Measurements from ENCODE around the gene TENM4. TPM values are rescaled to one million over a fixed set of nuclear protein-coding genes. Genes with fewer than 3 reads are reported as not detected.

The TENM4 gene
- total and polyA plus RNA-seq, 2 of the 13 experiments (the other 11 are each of a cell fraction or from before 2014, with no cell fraction given): not detected

DNA sequence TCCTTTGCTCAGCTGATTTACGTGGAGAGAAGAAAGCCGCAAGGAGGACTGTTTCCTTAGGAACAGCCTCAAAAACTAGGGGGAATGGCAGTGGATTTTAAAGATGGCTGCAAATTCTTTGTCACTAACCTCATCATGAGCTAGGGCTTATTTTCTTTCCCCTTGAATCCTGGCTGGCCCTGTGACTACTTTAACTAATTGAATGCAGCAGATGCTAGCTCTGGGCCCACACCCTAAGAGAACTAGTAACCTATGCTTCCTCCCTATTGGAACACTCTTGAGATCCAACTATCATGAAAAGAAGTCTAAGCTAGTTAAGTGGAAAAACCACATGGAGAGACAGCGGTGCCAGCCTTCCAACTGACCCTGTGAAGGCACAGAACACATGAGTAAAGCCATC, 444.8 kb downstream of the TENM4 start:
- ChIA-PET POLR2A (no interaction called here), CTCF (ENCODE audit: low intra/inter-chr PET ratio, low total read pairs) (no interaction called here)
- Histone ChIP-seq H3K9ac (ENCODE audit: insufficient read depth, low read depth, low read length) (no peak overlapping the region), H3K4me1 (ENCODE audit: insufficient read depth, low read length) (no peaks in the 10 kb centered on the region), H3K9me3 (ENCODE audit: low read length) (peaks cover 6% of the 10 kb centered on the region; the same call in 1 of the 2 replicates), H3K27ac (ENCODE audit: extremely low read length, insufficient read depth, low read length) (no peak overlapping the region), H3K4me2 (ENCODE audit: low read depth, low read length) (no peak overlapping the region), H3K36me3 (replicated peaks in 1 of 2; ENCODE audit: control insufficient read depth in 1 of 2, insufficient read depth in 2 of 2, low read length in 2 of 2) (no peaks in the 10 kb centered on the region), H2AFZ (ENCODE audit: low read length) (no peak overlapping the region), H3K4me3 (replicated peaks in 1 of 3; ENCODE audit: insufficient read depth in 1 of 3, low read depth in 2 of 3, low read length in 3 of 3) (no peak overlapping the region), H4K20me1 (ENCODE audit: insufficient read depth, low read length) (no peaks in the 10 kb centered on the region), H3K27me3 (ENCODE audit: control insufficient read depth in 1 of 2, insufficient read depth in 2 of 2, low read length in 2 of 2) (0 out of 5 replicates have a peak, but pooled peaks cover 0 to 3% of the 10 kb centered on the region in 2 experiments), H3K79me2 (ENCODE audit: insufficient read depth, low read length) (no peaks in the 10 kb centered on the region)
- no peak for ATAC-seq
- intact Hi-C loops (cut with micrococcal nuclease; ENCODE audit: unreplicated experiment) (no loop called here), in situ Hi-C loops (cut with HindIII; ENCODE audit: extremely low pct_ligation_motif_present, low pct_unique_long_range_greater_than_20kb) (no loop called here)
- TF ChIP-seq ZNF207 (IDR thresholded peaks at IDR 0.05; ENCODE audit: borderline replicate concordance): no peak
- no peak for TF ChIP-seq U2AF2 (IDR thresholded peaks at IDR 0.05; ENCODE audit: low read depth, low read length)
- no peak for TF ChIP-seq DDIT3 (CRISPR knock-in tag; IDR thresholded peaks at IDR 0.05)
- no peak for TF ChIP-seq POGZ (CRISPR knock-in tag; IDR thresholded peaks at IDR 0.05)
- TF ChIP-seq MED8 (CRISPR knock-in tag; IDR thresholded peaks at IDR 0.05; ENCODE audit: insufficient replicate concordance): no peak
- TF ChIP-seq ZNF589 (CRISPR knock-in tag; conservative IDR thresholded peaks at IDR 0.05): no peak
- TF ChIP-seq ZNF709 (CRISPR knock-in tag; IDR thresholded peaks at IDR 0.05): no peak
- TF ChIP-seq AHR (CRISPR knock-in tag; IDR thresholded peaks at IDR 0.05): no peak
- TF ChIP-seq ZNF329 (CRISPR knock-in tag; IDR thresholded peaks at IDR 0.05; ENCODE audit: low read depth): no peak
- no peak for TF ChIP-seq ZNF713 (CRISPR knock-in tag; IDR thresholded peaks at IDR 0.05)
- no peak for TF ChIP-seq ZNF24 (IDR thresholded peaks at IDR 0.05)
- TF ChIP-seq NFYC (CRISPR knock-in tag; IDR thresholded peaks at IDR 0.05): no peak
- no peak for TF ChIP-seq CTCF (CRISPR knock-in tag; IDR thresholded peaks at IDR 0.05)
- TF ChIP-seq FIP1L1 (IDR thresholded peaks at IDR 0.05; ENCODE audit: borderline replicate concordance, insufficient read depth, low read depth, low read length): no peak
- TF ChIP-seq ZNF441 (CRISPR knock-in tag; IDR thresholded peaks at IDR 0.05; ENCODE audit: borderline replicate concordance): no peak
- TF ChIP-seq ZNF138 (CRISPR knock-in tag; IDR thresholded peaks at IDR 0.05; ENCODE audit: low read depth): no peak
- no peak for TF ChIP-seq ZFP62 (CRISPR knock-in tag; IDR thresholded peaks at IDR 0.05)
- no peak for FAIRE-seq
- BruUV-seq (replicated peaks): no TSS peak
- DNase-seq (ENCODE audit: low spot score): no peak
- WGBS (ENCODE audit: low lambda C conversion rate): 0% methylated on average over 3 of the region's 3 CpGs

All from HepG2 (cell line).